ENCODE results near the gene PANX2.

PANX2 gene

GRCh38 chr22:50184004-50184901, 13.7 kb downstream of the PANX2 start:
- no peak for DNase-seq (ENCODE audit: low spot score)

GRCh38 chr22:50184902-50185374, 14.4 kb downstream of the PANX2 start:
- no peak for DNase-seq (ENCODE audit: low spot score)

- peak; percentile 83 for DNase-seq (ENCODE audit: low spot score)
These were observed 15.0 kb downstream of the PANX2 start, which contains the start of gene TRABD for GRCh38 chr22:50185375-50186087. TRABD (plus strand) TSS chr22:50185913; CDS start chr22:50193061, 7,148 bp downstream.

- DNase-seq (ENCODE audit: low spot score) = no peak
These were observed 15.7 kb downstream of the PANX2 start for GRCh38 chr22:50186181-50186714.

DNA sequence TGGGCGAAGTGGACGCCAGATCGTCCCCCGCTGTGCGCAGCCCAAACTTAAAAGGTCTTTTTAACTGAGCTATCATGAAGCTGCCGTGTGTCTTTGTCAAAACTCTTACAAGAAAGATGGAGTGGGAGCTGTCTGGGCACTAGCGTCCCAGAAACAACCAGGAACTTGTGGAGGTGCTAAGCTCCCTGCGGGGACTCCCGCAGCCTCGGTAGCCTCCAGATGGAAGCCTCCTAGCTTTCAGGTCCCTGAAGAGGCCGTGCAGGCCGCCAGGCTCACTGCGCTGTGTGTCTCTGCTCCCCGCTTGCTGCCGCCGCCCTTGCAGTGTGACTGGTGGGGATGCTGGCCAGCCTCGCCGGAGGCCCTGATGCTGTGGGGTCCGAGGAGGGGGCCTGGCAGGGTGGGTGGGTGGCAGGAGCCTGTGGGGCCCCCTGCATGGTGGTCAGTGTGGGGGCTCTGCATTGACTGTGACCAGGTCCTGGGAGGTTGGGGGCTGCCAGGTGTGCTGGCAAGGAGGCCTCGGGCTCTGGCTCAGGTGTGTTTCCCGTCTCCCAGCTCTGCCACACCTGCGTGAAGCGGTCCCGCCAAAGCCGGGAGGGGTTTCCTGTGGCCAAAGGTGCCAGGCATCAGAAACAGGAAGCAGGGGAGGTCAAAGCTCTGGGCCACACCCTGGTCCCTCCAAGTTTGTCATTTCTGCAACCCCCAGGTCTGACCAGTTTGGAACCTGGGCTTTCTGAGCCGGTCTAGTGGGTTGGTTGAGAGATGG, 16.4 kb downstream of the PANX2 start:
- DNase-seq (ENCODE audit: low spot score) = no peak

- no peak for DNase-seq (ENCODE audit: low spot score)
These were observed 17.8 kb downstream of the PANX2 start for GRCh38 chr22:50188356-50188755.

DNA sequence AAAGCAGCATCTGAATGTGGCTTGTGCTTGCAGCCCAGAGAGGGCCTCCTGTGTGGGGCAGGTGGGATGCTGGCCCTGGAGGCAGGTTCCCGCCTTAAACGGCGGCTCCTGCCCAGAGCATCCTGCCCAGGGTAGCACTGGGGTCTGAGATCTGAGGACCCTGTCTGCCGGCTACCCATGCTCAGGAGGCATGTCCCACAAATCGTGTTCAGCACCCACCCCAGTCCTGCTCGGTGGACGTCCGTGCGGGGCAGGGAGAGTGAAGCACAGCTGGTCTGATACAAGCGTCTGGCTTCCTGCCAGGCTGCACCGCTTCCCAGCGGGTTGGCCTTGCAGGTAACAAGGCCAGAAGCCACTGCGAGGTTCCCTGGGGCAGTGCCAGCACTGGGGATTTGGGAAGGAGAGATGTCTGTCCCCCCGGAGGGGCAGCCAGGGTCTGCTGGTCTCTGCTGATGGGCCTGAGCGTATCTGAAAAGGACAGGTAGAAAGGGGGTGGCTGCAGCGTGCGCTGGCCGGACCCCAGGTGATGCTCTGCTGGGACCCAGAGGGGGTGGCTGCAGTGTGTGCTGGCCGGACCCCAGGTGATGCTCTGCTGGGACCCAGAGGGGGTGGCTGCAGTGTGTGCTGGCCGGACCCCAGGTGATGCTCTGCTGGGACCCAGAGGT, 18.8 kb downstream of the PANX2 start:
- DNase-seq (ENCODE audit: low spot score) = no peak

GRCh38 chr22:50189849-50190181, 19.3 kb downstream of the PANX2 start:
- no peak for DNase-seq (ENCODE audit: low spot score)

DNA sequence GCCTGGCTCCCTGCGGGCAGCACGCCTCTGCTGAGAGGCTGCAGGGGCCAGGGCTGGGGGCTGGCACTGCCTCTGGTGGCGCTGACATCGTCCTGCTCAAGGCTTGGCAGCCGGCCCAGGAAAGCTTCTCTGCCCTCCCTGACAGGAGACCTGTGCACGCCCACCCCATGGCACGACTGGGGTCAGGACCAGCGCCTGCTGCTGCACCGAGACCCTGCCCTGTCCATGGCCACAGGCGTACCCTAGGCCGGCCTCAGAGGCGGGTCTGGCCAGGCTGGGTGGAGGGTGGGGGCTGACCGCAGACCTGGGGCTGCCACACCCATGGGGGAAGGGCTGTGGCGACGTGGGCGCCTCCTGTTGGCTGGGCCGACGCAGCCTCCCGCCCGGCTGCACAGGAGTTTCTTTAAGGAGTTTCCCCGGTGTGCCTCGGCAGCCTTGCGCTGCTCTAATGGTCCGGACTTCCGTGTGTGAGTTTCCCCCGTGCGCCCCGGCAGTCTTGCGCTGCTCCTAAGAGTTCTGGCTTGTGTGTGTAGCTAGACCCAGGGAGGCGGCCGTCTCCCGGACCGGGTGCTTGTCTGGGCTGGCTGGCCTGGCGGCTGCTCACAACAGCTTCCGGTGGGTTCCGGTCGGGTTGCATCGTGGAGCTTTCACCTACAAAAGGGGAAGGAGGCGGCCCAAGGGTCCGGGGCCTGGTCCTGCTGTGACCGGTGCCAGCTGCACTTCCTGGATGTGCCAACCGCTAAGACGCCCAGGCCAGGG, 19.8 kb downstream of the PANX2 start:
- peak; percentile 40 for DNase-seq (ENCODE audit: low spot score)

GRCh38 chr22:50190941-50191741, 20.6 kb downstream of the PANX2 start:
- no peak for DNase-seq (ENCODE audit: low spot score)

- no peak for DNase-seq (ENCODE audit: low spot score)
These were observed 22.1 kb downstream of the PANX2 start for GRCh38 chr22:50192436-50193204.

DNA sequence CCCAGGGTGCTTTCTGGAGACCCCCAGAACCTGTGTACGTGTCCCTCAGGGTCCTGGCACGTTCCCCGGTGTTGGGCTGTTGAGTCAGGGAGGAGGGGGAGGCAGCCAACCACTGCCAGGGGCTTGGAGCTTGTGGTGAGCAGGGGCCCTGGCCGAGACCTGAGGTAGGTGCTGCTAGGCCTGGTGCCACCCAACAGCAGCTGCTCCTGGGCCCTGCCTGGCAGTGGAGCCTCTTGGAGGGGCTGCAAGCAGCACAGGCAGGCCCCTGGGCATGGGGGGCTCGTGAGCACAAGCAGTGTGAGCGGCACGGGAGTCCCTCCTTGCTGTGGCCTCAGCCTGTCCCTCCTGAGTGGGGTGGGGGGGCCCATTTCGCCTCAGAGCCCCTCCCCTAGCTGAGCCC, 23.1 kb downstream of the PANX2 start:
- no peak for DNase-seq (ENCODE audit: low spot score)

GRCh38 chr22:50194037-50194805, 23.7 kb downstream of the PANX2 start:
- DNase-seq (ENCODE audit: low spot score) = no peak

- no peak for DNase-seq (ENCODE audit: low spot score)
These were observed 25.7 kb downstream of the PANX2 start for GRCh38 chr22:50196256-50196655.

DNA sequence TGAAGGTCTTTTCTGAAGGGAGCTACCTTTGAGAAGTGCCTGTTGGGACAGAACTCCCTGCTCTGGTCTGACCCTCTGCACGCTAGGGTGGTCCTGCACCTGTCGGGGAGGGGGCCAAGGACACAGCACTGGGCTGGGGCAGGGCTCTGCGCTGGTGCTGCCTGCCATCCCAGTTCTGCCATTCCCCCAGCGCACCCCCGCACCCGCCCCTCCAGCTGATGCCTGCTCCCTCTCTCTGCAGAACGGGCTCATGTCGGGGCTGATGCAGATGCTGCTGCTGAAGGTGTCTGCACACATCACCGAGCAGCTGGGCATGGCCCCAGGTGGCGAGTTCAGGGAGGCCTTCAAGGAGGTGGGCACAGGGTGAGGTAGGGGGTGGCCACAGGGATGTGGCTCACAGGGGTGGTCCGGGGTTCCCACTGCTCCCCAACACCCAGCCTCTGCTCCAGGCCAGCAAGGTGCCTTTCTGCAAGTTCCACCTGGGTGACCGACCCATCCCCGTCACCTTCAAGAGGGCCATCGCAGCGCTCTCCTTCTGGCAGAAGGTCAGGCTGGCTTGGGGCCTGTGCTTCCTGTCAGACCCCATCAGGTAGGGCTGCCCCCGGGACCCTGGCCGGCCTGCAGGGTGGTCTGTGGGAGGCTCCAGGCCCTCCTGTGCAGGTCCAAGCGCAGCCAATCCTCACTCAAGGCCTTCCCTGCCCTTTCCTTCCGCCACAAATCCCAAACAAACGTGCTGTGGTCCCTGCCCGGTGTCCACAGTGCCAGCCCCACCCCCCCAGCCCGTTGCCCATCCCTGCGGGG, 26.7 kb downstream of the PANX2 start:
- DNase-seq (ENCODE audit: low spot score) = no peak

GRCh38 chr22:50197856-50198623, 27.5 kb downstream of the PANX2 start:
- DNase-seq (ENCODE audit: low spot score) = no peak

GRCh38 chr22:50198624-50199017, 28.1 kb downstream of the PANX2 start:
- DNase-seq (ENCODE audit: low spot score) = no peak
